Vagina (tissue), 2 donors: Measurements from ENCODE around the gene FGF12. TPM values are rescaled to one million over a fixed set of nuclear protein-coding genes. Genes with fewer than 3 reads are reported as not detected.

Experiments used
- DNase-seq, 2 donors: peaks; one replicate each; pipeline ENCODE4 v3.0.0-alpha.2; 2017; ENCODE audit errors: extremely low spot score in 2 of 2
- H3K27ac ChIP-seq: fragments of 200-600 bp; sonication (generic); one replicate; pipeline ENCODE4 v1.5.1; 2019
- H3K27me3 ChIP-seq: fragments of 200-600 bp; sonication (generic); one replicate; pipeline ENCODE4 v1.5.1; 2019
- H3K36me3 ChIP-seq, 2 donors: fragments of 200-600 bp; sonication (generic); one replicate each; pipeline ENCODE4 v1.5.1; 2017 to 2019
- H3K4me1 ChIP-seq: fragments of 200-600 bp; sonication (generic); one replicate; pipeline ENCODE4 v1.5.1; 2019
- H3K4me3 ChIP-seq, 2 donors: fragments of 200-600 bp; sonication (generic); 1 replicate in 1 of 2; 2 replicates in 1 of 2; pipeline ENCODE4 v1.5.1; 2016 to 2019
- H3K9me3 ChIP-seq: fragments of 200-600 bp; sonication (generic); one replicate; pipeline ENCODE4 v1.5.1; 2019
- POLR2A ChIP-seq, 2 donors: fragments of 450-650 bp; IDR thresholded peaks; one replicate each; pipeline ENCODE4 v1.6.1; 2017; ENCODE audit warnings: antibody characterized with exemption in 2 of 2, mild to moderate bottlenecking in 2 of 2, moderate library complexity in 2 of 2
- POLR2AphosphoS5 ChIP-seq, 2 donors: sonication (generic); formaldehyde crosslinking; IDR thresholded peaks; one replicate each; pipeline ENCODE4 v1.9.0; 2017; ENCODE audit warnings: antibody characterized with exemption in 2 of 2, mild to moderate bottlenecking in 2 of 2, low read depth in 1 of 2; ENCODE audit not compliant: insufficient read depth in 1 of 2
- intact Hi-C: fragments of 100-400 bp; cut with DNase I; formaldehyde crosslinking; loops from one replicate; pipeline ENCODE4 v1.15.1; 2023
- total RNA-seq: library from RNA; depleted of rRNA; stranded (reverse); fragments of >200 nt; gene quantifications from one replicate; pipeline ENCODE4 v1.2.3, GENCODE V29; 2016
- TF ChIP-seq, protein P1 (sequence below), 3 experiments: fragments of 450-650 bp in 2 of 3; fragments of 200-600 bp in 1 of 3; sonication (generic) in 1 of 3; IDR thresholded peaks; one replicate each; pipeline ENCODE4 v1.5.1; 2017 to 2019; ENCODE audit warnings: antibody characterized with exemption in 3 of 3, mild to moderate bottlenecking in 2 of 3, moderate library complexity in 2 of 3

Gene FGF12
- total RNA-seq, 1 donor from 2014 or later, result 1.5 TPM

- intact Hi-C loops, result no loop called here
- Histone ChIP-seq H3K4me1 (no peaks in the 10 kb centered on the region), H3K9me3 (no peaks in the 10 kb centered on the region), H3K36me3 (no peaks in the 10 kb centered on the region), H3K27me3 (no peaks in the 10 kb centered on the region), H3K4me3 (no peak overlapping the region), H3K27ac (no peak overlapping the region)
- TF ChIP-seq POLR2A (IDR thresholded peaks at IDR 0.05) (no peak), POLR2AphosphoS5 (IDR thresholded peaks at IDR 0.05; ENCODE audit: insufficient read depth in 1 of 2, low read depth in 1 of 2) (no peak)
- TF ChIP-seq, protein P1, sequence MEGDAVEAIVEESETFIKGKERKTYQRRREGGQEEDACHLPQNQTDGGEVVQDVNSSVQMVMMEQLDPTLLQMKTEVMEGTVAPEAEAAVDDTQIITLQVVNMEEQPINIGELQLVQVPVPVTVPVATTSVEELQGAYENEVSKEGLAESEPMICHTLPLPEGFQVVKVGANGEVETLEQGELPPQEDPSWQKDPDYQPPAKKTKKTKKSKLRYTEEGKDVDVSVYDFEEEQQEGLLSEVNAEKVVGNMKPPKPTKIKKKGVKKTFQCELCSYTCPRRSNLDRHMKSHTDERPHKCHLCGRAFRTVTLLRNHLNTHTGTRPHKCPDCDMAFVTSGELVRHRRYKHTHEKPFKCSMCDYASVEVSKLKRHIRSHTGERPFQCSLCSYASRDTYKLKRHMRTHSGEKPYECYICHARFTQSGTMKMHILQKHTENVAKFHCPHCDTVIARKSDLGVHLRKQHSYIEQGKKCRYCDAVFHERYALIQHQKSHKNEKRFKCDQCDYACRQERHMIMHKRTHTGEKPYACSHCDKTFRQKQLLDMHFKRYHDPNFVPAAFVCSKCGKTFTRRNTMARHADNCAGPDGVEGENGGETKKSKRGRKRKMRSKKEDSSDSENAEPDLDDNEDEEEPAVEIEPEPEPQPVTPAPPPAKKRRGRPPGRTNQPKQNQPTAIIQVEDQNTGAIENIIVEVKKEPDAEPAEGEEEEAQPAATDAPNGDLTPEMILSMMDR (IDR thresholded peaks at IDR 0.05), result no peak
- DNase-seq, result no peak
Measured at GRCh38 chr3:192246847-192247559, 480.3 kb downstream of the FGF12 start.

GRCh38 chr3:192244591-192244990, 482.8 kb downstream of the FGF12 start:
- Histone ChIP-seq H3K27ac (no peak overlapping the region), H3K36me3 (no peaks in the 10 kb centered on the region), H3K4me3 (no peak overlapping the region), H3K27me3 (no peaks in the 10 kb centered on the region), H3K4me1 (no peaks in the 10 kb centered on the region), H3K9me3 (no peaks in the 10 kb centered on the region)
- intact Hi-C loops, result no loop called here
- no peak for TF ChIP-seq POLR2A (IDR thresholded peaks at IDR 0.05)
- no peak for DNase-seq

GRCh38 chr3:192239956-192240355, 487.4 kb downstream of the FGF12 start:
- DNase-seq, result no peak
- Histone ChIP-seq H3K27me3 (no peaks in the 10 kb centered on the region), H3K9me3 (no peaks in the 10 kb centered on the region), H3K36me3 (no peaks in the 10 kb centered on the region), H3K4me1 (no peaks in the 10 kb centered on the region), H3K27ac (no peak overlapping the region), H3K4me3 (no peak overlapping the region)
- TF ChIP-seq, protein P1 (IDR thresholded peaks at IDR 0.05), result no peak
- TF ChIP-seq POLR2A (IDR thresholded peaks at IDR 0.05), result no peak
- TF ChIP-seq POLR2AphosphoS5 (IDR thresholded peaks at IDR 0.05; ENCODE audit: insufficient read depth in 1 of 2, low read depth in 1 of 2), result no peak
- intact Hi-C loops, result no loop called here

GRCh38 chr3:192237992-192238608, 489.2 kb downstream of the FGF12 start:
- no peak for DNase-seq
- intact Hi-C loops, result no loop called here
- no peak overlapping the region for H3K27ac ChIP-seq
- no peaks in the 10 kb centered on the region for H3K36me3 ChIP-seq
- H3K27me3 ChIP-seq, result no peaks in the 10 kb centered on the region
- no peak for TF ChIP-seq POLR2A (IDR thresholded peaks at IDR 0.05)
- TF ChIP-seq, protein P1 (IDR thresholded peaks at IDR 0.05), result no peak
- no peak for TF ChIP-seq POLR2AphosphoS5 (IDR thresholded peaks at IDR 0.05; ENCODE audit: insufficient read depth in 1 of 2, low read depth in 1 of 2)
- no peak overlapping the region for H3K4me3 ChIP-seq
- H3K9me3 ChIP-seq, result no peaks in the 10 kb centered on the region
- H3K4me1 ChIP-seq, result no peaks in the 10 kb centered on the region

DNA sequence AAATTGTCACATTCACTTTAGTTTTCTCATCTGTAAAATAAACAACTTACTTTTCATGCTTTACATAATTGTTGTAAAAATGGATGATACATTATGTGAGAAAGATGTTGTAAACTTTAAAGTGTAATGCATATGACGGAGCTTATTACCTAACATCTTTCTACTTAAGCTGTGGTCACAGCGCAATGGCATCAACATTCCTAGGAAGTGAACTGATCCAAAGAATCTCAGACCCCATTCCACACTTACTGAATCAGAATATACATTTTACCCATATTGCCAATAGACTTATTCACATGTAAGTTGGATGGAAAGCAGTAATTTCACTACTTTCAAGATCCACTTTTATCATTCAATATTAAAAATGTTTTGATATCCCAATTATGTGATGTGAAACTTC, 497.5 kb downstream of the FGF12 start:
- DNase-seq, result no peak
- H3K36me3 ChIP-seq, result no peaks in the 10 kb centered on the region
- intact Hi-C loops, result no loop called here
- TF ChIP-seq POLR2A (IDR thresholded peaks at IDR 0.05) (no peak), POLR2AphosphoS5 (IDR thresholded peaks at IDR 0.05; ENCODE audit: insufficient read depth in 1 of 2, low read depth in 1 of 2) (no peak)
- TF ChIP-seq, protein P1 (IDR thresholded peaks at IDR 0.05), result no peak
- no peaks in the 10 kb centered on the region for H3K9me3 ChIP-seq
- H3K4me3 ChIP-seq, result no peak overlapping the region
- no peaks in the 10 kb centered on the region for H3K27me3 ChIP-seq
- no peaks in the 10 kb centered on the region for H3K4me1 ChIP-seq
- H3K27ac ChIP-seq, result no peak overlapping the region
